Measurements from ENCODE around the gene PRKCH.
A peak's percentile ranks its signal among the peaks of the same experiment; 100 is the strongest.
"Not testable (repeated sequence)": the region's sequence is repeated elsewhere in the genome, so short reads cannot be mapped to it uniquely, and the experiment has no call there.

The PRKCH gene

DNA sequence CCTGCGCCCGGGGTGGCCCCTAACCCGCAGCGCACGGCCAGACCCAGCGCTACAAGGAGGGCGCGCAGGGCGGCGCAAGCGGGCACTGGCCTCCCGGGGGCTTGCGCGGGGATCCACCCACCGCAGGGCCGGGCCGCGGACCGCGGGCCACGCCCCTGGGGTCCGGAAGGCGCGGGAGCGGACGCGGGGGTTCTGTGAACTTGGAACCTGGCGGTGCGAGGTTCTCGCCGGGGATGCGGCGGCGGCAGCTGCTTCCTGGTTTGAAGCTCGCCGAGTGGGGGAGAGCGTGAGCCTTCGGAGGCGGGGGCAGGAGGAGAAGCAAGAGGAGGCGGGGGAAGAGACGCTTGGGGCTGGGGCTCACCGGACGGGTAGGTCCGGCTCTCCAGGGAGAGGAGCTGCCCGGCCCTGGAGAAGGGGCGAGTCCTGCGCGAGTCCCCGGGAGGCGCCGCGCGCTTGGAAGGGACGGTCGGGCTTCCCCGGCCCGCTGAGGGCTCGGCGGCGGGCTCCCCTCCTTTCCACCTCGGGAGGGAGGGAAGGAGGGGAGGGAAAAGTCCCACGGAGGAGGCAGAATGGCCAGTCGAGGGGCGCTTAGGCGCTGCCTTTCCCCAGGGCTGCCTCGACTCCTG, at the start of gene PRKCH:
Gene PRKCH (plus strand): TSS at position 195 of the 626 bp plus-strand sequence. CDS start 523 bp downstream, outside the sequence.
- FAIRE-seq, result no peak

DNA sequence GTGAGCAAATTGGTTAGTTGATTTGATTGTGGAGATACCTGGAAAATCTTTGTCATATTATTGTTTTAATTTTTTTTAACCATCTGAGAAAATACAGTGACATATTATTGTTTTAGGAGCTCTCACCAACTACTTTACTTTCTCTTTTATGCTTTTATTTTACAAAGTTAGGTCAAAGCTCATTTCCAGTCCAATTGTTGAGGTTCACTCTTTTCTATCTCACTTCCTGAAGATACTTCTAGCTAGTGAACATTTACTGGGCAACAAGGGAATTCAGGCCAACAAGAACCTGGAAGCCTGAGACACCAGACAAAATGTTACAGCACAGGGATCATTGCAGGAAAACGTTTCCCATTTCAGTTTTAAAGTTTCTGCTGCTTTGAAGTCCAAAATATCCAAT, 44.1 kb upstream of the PRKCH start:
- FAIRE-seq, result no peak

DNA sequence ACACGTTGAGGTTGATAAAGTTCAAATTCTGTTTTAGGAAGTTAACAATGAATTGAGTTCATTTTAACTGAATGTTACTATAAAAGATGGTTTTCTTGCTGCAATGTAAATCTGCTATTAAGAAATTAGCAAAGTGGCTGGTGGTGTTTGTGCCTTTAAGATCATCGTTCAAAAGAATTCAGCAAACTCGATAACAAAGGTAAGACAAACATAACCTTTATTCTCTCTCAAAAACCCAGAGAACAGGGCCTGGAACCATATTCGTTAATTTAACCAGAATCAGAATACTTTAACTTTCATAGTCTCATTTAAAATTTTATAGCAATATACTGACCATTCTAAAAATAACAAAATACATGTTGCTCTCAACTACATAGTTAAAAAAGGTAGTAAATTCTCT, 43.6 kb upstream of the PRKCH start:
- no peak for FAIRE-seq

DNA sequence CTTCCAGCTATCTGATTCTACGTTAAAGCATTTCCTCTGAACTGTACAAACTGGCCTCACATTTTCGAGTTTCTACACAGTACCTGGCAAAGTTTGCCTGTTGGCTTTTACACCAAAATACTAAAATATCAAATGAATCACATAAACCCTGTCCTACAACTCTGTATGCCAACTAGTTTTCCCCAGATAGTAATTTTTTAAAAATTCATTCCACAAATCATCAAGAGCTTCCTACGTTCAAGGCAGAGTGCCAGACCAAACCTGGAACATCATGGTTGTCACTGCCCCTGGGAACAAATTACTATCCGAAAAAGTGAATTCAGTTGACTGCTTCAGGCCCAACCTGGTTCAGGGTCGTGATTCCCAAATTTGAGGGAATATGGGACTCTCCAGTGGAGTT, 42.3 kb upstream of the PRKCH start:
- no peak for FAIRE-seq

DNA sequence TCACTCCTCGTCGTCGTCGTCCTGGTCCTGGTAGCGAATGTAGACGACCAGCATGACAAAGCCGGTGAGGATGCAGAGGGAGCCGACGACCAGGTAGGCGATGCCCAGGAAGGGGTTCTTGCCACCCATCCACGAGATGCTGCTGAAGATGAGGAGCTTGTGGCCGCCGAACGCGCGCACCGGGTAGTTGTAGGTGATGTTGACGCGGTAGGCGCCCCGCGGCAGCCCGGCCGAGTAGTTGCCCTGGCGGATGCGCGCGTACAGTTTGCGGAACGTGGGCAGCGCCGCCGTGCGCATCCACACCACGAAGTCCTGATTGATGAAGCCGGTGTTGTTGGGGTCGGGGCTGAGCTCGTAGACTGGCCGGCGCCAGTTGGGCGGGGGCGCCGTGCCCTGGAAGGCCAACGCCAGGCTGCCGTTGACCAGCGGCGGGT, 41.3 kb upstream of the PRKCH start:
- FAIRE-seq, result no peak

DNA sequence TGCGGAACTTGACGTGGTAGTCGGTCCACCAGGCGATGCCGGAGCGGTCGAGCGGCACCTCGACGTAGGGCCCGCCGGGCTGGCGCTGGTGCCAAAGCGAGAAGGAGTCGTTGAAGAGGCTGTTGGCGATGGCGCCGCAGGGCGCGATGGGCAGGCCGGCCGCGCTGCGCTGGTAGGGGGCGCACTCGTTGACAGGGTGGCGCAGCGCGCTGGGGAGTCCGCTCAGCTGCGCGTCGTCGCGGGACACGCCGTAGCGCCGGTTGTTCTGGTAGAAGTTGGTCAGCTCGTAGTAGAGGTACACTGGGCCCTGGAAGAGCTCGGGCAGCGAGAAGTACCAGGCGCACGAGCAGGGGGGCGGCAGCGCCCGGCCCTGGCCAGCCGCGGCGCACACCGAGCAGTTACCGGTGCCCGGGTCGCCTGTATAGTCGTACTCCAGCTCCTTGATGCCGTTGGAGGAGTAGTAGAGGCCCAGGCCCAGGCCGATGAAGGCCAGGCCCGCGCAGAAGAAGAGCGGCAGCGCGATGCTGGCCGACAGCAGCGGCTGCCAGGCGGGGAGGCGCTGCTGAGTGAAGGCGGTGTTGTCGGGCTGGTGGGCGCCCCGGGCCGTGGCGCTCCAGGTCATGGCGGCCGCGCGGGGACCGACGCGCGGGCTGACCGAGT, 40.7 kb upstream of the PRKCH start:
- no peak for FAIRE-seq

DNA sequence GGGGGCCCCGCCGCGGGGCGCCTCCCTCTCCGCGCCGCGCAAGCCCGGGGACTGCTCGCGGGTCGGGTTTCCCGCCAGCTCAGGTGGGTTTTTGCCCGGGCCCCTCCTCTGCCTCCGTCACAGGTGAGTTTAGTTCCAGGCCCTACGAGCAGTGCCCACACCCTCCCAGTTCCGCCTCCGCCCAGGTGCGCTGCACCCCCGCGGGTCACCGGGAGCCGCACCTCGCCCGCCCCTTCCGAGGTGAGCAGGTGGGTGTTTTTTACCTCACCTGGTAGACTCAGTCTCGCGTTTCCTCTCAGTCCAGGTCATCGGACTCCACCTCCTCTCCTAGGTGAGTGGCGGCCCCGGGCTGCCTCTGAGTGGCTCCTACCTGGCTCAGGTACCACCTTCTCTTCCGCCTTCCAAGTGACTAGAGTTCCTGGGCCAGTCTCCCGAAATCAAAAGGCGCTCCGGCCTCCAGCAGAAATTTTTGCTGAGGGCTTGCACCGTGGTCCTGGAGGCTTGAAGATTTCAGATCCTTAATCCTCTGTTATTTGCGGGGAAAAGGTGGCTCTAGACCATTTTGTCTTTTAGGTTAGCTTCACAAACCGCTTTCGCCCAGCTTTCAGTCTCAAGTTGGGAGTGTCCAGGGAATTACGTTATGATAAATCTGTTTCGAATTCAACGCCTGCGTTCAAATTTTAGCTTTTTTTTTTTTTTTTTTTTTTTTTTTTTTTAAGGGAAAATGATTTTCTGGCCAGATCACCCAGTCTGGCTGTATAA, 40.0 kb upstream of the PRKCH start, which contains the start of gene TMEM30B:
Gene TMEM30B (minus strand): TSS at position 153 of the 762 bp plus-strand sequence. CDS start 191 bp downstream, outside the sequence.
- FAIRE-seq, result peak; percentile 97

DNA sequence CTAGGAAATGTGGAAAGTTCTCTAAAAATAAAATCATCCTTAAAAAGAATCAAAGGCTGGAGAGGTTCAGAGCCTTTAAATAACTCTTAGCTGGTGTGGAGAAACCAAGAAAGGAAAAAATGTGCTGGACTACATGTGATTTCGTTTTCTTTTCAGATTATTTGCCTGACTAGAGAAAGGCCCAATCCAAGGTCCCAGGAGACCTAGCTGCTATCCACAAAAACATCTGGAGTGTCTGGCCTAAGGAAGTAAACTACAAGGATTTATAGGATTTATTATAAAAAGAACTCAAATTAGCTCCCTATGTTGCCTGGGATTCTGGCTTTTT, 39.5 kb upstream of the PRKCH start:
- no peak for FAIRE-seq

DNA sequence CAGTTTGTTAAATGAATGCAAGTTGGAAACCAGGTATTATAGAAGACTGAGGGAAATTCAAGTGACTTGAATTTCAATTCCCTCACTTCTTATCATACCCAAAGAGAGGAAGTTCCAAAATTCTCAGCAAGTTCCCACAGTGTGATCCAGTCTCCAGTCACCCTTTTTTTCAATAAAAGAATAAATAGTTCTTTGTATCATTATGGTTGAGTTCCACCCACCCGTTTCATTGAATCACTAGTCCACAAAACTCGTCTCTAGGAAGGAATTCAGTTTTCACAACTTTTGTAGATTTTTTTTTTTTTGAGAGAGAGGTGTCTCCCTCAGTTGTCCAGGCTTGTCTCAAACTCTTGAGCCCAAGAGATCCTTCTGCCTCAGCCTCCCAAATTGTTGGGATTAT, 38.6 kb upstream of the PRKCH start:
- no peak for FAIRE-seq

DNA sequence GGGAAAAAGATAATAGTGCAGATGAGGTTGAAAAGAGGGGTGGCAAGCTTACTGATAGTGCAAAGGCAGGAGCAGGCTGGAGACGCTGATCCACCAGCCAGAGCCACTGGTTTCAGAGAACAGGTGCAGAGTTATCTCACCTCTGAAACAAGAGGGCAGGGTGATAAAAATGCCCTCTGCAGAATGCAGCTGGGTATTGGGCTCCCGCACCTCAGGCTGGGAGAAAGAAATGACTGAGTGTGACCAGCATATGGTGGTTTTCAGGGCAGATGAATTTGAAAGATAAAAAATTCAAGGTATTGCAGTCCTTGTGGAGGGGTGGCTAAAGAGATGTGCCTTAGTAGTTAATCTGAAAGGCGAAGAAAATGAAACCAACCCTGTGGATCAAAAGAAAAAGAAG, 37.4 kb upstream of the PRKCH start:
- FAIRE-seq, result no peak

DNA sequence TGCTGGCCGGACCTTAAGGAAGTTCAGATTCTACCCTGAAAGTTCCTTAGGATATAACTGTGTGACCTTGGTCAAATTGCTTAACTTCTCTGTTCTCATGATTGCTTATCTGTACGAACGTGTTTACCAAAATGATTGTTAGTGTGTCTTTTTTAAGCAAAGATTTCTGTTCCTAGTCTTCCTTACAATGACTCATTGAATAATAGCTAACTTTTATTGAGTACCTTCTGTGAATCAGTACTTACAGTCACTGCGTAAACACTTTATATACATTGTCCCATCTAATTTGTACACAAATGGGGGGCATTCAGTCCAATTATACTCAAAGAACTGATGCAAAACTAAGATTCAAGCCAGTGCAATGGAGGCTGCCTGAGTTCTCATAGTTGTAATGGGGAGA, 36.0 kb upstream of the PRKCH start:
- FAIRE-seq, result no peak

DNA sequence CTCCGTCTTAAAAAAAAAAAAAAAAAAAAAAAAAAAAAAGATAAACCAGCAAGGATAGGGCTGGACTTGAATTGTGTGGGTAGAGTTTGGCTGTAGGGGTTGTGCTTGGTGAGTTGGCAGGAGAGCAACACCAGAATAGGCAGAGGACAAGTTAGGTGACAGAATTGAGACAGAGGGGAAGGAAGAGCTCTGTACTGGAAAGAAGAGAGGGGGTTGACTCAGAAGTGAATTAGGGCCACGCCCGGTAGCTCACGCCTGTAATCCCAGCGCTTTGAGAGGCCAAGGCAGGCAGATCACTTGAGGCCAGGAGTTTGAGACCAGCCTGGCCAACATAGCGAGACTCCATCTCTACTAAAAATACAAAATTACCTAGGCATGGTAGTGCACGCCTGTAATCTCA, 34.2 kb upstream of the PRKCH start:
- no peak for FAIRE-seq

DNA sequence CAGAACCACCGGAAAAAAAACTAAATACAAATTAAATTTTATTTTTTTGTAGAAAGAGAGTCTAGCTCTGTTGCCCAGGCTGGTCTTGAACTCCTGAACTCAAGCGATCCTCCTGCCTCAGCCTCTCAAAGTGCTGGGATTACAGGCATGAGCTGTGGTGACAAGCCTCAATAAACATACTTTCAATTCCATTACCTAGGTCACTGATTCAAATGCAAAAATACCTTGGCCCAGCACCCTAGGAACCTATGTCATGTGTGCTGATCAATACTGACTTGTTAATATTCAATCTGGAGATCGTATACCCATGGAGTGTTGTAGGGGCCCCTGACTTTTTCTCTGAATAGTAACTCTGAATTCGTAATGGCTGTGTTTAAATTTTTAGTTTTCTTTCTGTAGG, 33.2 kb upstream of the PRKCH start:
- FAIRE-seq, result no peak

DNA sequence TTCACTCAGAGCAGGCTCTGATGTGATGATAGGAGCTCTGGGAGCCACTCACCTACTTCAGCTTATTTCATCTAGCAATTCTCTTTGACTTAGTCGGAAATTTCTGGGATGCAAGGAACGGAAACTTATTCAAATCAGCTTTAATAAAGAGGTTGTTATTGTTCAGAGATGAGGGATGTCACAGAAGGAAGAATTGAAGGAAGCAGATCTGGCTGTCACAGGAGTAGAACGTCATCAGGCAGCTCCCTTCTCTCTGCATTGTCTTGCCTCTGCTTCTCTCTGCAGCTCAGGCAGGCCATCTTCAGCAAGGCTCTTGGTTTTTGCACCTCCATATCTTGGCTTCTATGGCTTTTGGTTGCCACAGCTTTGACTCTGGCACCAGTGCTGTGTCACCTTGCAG, 32.7 kb upstream of the PRKCH start:
- no peak for FAIRE-seq

DNA sequence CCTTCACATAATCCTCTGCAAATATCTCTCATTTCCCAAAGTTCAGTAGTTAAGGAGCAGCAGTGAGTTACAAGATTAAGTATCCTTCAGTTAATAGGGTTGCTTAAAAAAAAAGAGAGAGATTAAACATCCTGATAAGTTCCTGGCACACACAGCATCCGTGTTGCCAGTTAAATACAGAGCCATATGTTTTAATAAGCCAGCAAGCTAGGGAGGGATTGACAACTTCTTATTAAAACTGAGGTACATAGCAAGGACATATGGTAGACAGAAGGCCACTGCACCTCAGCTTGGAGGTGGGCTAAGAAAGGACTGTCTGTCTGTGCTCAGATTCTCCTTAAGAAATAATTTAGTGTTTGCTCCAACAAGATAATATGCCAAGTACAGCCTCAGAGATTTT, 30.7 kb upstream of the PRKCH start:
- FAIRE-seq, result no peak

DNA sequence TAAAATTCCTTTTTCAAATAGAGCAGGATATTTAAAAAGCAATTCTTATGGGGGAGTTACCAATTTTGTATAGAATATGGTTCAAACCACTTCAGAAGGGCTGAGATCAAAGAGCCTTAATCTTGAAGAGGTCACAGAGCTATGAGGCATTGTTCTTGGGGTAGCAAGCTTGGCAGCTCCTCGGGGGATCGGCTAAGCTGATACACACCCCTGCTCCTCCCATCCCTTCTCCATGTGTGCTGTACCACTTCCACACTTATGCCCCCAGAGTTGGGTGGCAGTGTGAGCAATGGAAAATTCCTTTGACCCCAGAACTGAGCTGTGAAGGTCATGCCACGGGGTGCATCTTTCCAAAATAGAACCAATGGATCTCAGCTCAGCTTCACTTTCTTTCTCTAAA, 25.2 kb upstream of the PRKCH start:
- no peak for FAIRE-seq

DNA sequence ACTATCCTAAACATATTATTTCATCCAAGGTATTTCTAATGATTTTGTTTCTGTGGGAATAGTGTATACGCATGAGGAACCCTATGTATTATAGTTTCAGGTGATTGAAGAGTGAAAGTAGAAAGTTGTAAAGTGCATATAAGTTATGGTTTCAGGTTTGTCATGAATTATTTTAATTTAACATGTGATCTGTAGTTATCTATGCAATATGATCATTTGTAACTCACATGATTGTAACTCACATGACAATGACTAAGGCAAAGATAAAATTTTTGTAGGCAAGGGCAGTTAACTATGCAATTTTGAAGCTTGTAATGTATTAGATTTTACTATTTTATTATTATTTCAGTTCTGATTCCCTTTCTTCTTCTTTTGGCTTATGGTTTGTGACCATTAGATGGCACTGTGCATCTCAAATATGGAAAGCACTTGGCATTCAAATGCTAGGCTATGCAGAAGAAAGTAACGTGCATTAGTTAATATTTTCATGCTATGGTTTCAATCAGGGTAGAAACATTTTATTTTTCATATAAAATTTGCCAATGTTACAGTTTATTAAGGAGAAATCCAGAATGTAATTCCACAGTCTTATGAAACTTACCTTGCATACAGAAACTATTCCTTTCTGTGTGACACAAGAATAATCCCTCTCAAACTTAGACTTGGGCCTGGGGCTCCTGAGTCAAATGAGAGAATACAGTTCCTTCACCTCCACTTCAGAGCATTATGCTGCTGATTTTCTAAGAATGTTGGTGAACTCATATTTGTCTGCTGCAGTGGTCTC, 24.5 kb upstream of the PRKCH start:
- peak; percentile 97 for FAIRE-seq

DNA sequence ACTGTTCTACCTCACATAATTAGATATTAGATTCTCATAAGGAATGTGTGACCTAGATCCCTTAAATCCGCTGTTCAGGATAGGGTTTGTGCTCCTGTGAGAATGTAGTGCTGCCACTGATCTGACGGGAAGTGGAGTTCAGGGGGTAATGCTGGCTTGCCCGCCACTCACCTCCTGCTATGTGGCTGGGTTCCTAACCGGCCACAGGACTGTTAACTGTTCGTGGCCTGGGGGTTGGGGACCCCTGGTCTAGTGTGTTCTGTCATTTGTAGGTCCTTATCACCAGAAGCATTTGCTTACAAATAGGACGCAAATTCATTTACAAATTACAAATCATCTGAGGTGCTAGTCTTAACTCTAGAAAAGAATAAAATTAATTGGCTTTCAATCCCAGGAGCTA, 23.8 kb upstream of the PRKCH start:
- FAIRE-seq, result no peak

DNA sequence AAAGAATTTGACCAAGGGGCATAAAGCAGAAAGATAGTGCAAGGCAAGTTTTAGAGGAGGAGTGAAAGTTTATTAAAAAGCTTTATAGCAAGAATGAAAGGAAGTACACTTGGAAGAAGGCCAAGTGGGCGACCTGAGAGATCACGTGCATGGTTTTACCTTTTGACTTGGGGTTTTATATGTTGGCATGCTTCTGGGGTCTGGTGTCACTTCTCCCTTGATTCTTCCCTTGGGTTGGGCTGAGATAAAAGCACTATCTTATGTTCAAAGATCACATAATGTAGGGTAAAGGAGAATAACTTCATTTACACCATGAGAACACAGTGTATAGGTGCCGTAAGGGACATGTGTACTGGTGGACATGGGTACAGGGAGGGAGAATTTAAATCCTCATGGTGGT, 22.6 kb upstream of the PRKCH start:
- FAIRE-seq, result no peak

DNA sequence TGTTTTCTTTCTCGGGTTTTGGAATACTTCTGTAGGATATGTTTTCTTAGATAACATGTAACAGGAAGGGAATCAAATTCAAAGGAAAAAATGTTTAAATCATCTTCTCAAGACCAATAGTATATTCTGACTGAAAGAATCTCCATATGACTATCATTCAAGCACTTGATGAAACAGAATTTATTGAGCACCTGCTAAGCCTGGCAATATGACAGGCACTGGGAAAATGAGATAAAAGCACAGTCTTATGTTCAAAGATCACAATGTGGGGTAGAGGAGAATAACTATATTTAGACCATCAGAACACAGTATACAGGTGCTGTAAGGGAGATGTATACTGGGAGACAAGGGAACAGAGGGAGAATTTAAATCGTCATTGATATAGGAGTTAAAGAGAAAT, 21.2 kb upstream of the PRKCH start:
- no peak for FAIRE-seq

DNA sequence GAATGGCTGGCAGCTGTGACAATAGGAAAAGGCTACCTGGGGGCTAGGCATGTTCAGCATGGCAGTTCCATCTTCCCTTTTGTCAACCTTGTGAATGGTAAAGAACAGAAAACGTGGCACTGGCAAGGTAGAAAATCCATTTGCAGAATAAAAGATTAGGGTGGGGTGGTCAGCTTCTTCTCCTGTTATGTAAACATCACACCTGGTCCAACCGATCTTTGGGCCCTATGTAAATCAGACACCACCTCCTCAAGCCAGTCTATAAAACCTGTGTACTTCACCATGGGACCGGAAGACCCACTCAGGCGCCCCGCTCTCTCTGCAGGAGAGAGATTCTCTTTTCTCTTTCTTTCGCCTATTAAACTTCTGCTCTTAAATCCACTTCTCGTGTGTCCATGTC, 20.6 kb upstream of the PRKCH start:
- FAIRE-seq, result no peak

DNA sequence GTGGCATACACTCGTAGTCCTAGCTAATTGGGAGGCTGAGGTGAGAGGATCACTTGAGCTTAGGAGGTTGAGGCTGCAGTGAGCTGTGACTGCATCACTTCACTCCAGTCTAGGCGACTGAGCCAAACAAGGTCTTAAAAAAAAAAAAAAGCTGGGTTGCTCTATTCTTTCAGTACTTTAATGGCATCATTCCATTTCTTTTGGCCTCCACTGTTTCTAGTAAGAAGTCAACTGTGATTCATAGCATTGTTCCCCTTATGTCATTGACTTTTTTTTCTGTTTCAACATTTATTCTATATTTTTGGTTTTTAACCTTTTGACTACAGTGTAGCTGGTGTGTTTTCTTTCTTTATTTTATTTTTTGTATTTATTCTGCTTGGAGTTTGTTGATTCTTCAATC, 16.7 kb upstream of the PRKCH start:
- no peak for FAIRE-seq

DNA sequence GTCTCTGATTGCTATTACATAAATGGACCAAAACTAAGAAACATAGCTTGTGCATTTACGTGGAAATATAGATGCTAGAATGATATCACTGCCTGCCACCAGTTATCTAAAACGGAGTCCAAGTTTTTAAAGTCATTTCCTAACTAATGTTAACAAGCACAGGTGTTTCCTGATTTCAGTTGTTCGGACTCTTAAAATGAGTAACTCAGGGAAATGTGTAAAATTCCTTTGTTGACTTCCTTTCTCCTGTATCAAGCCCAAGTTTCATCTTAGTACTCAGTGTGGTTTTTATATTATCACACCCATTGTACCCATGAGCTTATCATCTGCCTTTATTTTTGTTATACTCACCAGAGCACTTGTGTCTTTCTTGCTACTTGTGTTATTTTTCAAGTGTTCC, 13.2 kb upstream of the PRKCH start:
- FAIRE-seq, result no peak

DNA sequence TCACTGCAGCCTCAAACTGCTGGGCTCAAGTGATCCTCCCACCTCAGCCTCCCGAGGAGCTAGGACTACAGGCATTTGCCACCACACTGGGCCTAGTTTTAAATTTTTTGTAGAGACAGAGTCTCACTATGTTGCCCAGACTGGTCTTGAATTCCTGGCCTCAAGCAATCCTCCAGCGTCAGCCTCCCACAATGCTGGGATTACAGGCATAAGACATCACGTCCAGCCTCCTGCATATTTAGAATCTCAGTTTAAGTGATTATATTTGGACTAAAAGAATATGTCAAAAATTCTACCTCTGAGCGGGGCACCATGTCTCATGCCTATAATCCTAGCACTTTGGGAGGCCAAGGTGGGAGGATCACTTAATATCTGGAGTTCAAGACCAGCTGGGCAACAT, 12.7 kb upstream of the PRKCH start:
- FAIRE-seq, result not testable (repeated sequence)
